Erythroblast (primary cell): ENCODE results near the gene OR7G3.

ENCODE experiments used
- GATA1 ChIP-seq: IDR thresholded peaks from 2 replicates; pipeline ENCODE4 v1.6.1; 2011; ENCODE audit warnings: low read depth, mild to moderate bottlenecking, control low read depth, low read length, moderate library complexity
- POLR2A ChIP-seq: IDR thresholded peaks from 2 replicates; pipeline ENCODE4 v1.6.1; 2011; ENCODE audit warnings: mild to moderate bottlenecking, low read length

DNA sequence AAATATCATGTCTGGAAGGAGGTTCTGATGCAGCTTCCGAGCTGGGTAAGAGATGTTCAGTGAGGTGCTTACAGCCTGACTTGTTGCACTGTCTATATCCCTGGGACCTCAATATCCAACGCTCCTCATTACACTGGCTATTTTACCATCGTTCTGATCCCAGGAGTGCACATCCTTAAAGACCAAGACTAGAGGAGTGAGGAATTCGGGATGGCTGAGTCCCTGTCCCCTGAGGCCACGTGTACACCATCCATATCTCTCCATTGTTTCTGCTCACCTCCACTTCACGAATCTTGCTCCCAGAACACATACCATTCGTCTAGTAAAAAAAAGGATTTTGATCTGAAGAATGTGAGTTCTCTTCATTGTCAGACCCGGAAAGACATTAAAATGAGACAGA, 19.4 kb downstream of the OR7G3 start, which contains the start of gene OR7G2:
- no peak for TF ChIP-seq GATA1
- TF ChIP-seq POLR2A: no peak
